ENCODE measurements around the gene KIFC3. TPM values are rescaled to one million over a fixed set of nuclear protein-coding genes. Genes with fewer than 3 reads are reported as not detected.
A peak's percentile ranks its signal among the peaks of the same experiment; 100 is the strongest.

KIFC3 gene
- total and polyA plus RNA-seq, 2 of the 13 experiments (the other 11 are each of a cell fraction or from before 2014, with no cell fraction given), result 42.1 to 45.3 TPM

DNA sequence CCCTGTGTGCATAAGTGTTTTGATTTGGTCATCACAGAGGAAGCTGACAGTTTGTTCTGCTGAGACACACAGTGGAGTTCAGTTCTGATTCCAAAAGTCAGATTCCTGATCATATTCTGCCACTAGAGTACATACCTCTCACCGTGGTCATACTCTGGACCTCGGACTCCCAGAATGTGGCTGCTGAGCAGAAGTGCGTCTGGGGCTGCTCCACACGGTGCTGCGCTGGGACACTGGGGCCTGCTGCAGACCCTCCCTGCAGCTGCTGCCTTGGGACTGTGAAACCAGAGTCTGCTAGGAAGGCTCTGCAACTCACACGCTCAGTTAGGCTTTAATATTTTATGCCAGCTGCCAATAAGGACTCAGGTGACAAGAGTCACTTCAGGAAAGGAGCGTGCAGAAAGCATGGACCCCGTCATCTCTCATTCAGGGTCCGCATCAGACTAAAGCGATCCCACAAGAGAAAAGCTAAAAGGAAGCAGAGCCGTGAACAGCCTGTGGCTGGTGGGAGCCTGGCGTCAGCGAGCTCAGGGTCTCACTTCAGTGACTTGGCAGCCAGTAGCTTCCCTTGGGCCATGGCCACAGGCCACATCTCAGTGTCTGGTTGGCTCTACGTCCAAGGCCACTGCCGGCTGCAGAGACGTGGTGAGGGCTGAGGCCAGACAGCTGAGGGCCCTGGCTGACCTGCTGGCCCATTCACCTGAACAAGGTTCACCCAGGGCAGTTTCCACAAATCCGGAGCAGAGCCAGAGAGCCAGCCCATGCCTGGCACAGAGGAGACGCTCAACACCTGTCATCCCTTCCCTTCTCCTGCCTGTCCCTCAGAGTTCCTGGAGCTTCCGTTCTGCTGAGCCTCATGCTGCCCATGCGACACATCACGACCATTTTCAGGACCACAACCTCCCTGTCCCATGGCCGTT, 24.7 kb upstream of the KIFC3 start (continued):
- TF ChIP-seq NFKB2 (CRISPR knock-in tag; IDR thresholded peaks at IDR 0.05; ENCODE audit: borderline replicate concordance) (peak; percentile 87; the same call in 1 of the 2 replicates), SMAD3 (CRISPR knock-in tag; IDR thresholded peaks at IDR 0.05) (0 out of 2 replicates have a peak, but pooled peaks have one; percentile 24), ZSCAN31 (CRISPR knock-in tag; IDR thresholded peaks at IDR 0.05; ENCODE audit: low read depth) (peak; percentile 91), BRCA1 (CRISPR knock-in tag; IDR thresholded peaks at IDR 0.05) (no peak; the same call in none of the 2 replicates), IKZF4 (CRISPR knock-in tag; IDR thresholded peaks at IDR 0.05; ENCODE audit: borderline replicate concordance, low read depth, not compliant biosample characterization) (no peak), ZNF761 (CRISPR knock-in tag; conservative IDR thresholded peaks at IDR 0.05) (peak; percentile 86; the same call in 1 of the 2 replicates), ZNF550 (CRISPR knock-in tag; IDR thresholded peaks at IDR 0.05; ENCODE audit: borderline replicate concordance) (no peak), HNRNPL (IDR thresholded peaks at IDR 0.05; ENCODE audit: low read depth, low read length) (peak; percentile 85), ZNF235 (CRISPR knock-in tag; IDR thresholded peaks at IDR 0.05; ENCODE audit: borderline replicate concordance) (no peak), NCOA2 (CRISPR knock-in tag; IDR thresholded peaks at IDR 0.05) (peak; percentile 49; the same call in 1 of the 2 replicates), SMAD9 (CRISPR knock-in tag; IDR thresholded peaks at IDR 0.05) (no peak; the same call in 1 of the 2 replicates), ZKSCAN5 (CRISPR knock-in tag; IDR thresholded peaks at IDR 0.05) (no peak)
- TF ChIP-seq, protein P1, sequence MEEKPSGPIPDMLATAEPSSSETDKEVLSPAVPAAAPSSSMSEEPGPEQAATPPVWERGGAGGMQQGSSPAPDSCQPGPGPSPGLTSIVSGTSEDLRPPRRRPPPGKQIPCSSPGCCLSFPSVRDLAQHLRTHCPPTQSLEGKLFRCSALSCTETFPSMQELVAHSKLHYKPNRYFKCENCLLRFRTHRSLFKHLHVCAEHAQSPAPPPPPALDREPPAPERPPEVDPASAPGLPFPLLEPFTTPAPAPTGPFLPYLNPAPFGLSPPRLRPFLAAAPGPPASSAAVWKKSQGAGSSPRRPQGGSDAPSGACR (CRISPR knock-in tag; IDR thresholded peaks at IDR 0.05), result peak; percentile 93
- TF ChIP-seq, protein P2, sequence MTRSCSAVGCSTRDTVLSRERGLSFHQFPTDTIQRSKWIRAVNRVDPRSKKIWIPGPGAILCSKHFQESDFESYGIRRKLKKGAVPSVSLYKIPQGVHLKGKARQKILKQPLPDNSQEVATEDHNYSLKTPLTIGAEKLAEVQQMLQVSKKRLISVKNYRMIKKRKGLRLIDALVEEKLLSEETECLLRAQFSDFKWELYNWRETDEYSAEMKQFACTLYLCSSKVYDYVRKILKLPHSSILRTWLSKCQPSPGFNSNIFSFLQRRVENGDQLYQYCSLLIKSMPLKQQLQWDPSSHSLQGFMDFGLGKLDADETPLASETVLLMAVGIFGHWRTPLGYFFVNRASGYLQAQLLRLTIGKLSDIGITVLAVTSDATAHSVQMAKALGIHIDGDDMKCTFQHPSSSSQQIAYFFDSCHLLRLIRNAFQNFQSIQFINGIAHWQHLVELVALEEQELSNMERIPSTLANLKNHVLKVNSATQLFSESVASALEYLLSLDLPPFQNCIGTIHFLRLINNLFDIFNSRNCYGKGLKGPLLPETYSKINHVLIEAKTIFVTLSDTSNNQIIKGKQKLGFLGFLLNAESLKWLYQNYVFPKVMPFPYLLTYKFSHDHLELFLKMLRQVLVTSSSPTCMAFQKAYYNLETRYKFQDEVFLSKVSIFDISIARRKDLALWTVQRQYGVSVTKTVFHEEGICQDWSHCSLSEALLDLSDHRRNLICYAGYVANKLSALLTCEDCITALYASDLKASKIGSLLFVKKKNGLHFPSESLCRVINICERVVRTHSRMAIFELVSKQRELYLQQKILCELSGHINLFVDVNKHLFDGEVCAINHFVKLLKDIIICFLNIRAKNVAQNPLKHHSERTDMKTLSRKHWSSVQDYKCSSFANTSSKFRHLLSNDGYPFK (CRISPR knock-in tag; IDR thresholded peaks at IDR 0.05; ENCODE audit: borderline replicate concordance), result peak; percentile 77; the same call in 1 of the 2 replicates
- TF ChIP-seq, protein P3, sequence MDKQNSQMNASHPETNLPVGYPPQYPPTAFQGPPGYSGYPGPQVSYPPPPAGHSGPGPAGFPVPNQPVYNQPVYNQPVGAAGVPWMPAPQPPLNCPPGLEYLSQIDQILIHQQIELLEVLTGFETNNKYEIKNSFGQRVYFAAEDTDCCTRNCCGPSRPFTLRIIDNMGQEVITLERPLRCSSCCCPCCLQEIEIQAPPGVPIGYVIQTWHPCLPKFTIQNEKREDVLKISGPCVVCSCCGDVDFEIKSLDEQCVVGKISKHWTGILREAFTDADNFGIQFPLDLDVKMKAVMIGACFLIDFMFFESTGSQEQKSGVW (CRISPR knock-in tag; IDR thresholded peaks at IDR 0.05; ENCODE audit: borderline replicate concordance), result no peak
- TF ChIP-seq, protein P4, sequence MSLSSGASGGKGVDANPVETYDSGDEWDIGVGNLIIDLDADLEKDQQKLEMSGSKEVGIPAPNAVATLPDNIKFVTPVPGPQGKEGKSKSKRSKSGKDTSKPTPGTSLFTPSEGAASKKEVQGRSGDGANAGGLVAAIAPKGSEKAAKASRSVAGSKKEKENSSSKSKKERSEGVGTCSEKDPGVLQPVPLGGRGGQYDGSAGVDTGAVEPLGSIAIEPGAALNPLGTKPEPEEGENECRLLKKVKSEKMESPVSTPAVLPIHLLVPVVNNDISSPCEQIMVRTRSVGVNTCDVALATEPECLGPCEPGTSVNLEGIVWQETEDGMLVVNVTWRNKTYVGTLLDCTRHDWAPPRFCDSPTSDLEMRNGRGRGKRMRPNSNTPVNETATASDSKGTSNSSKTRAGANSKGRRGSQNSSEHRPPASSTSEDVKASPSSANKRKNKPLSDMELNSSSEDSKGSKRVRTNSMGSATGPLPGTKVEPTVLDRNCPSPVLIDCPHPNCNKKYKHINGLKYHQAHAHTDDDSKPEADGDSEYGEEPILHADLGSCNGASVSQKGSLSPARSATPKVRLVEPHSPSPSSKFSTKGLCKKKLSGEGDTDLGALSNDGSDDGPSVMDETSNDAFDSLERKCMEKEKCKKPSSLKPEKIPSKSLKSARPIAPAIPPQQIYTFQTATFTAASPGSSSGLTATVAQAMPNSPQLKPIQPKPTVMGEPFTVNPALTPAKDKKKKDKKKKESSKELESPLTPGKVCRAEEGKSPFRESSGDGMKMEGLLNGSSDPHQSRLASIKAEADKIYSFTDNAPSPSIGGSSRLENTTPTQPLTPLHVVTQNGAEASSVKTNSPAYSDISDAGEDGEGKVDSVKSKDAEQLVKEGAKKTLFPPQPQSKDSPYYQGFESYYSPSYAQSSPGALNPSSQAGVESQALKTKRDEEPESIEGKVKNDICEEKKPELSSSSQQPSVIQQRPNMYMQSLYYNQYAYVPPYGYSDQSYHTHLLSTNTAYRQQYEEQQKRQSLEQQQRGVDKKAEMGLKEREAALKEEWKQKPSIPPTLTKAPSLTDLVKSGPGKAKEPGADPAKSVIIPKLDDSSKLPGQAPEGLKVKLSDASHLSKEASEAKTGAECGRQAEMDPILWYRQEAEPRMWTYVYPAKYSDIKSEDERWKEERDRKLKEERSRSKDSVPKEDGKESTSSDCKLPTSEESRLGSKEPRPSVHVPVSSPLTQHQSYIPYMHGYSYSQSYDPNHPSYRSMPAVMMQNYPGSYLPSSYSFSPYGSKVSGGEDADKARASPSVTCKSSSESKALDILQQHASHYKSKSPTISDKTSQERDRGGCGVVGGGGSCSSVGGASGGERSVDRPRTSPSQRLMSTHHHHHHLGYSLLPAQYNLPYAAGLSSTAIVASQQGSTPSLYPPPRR (CRISPR knock-in tag; IDR thresholded peaks at IDR 0.05; ENCODE audit: borderline replicate concordance), result peak; percentile 93

All from HepG2 (cell line).